GM19023 (cell line): ENCODE results near the gene CROCC.
A peak's percentile ranks its signal among the peaks of the same experiment; 100 is the strongest.

Experiments used
- ATAC-seq: cut with Tn5 transposase; IDR thresholded peaks from one replicate; pipeline ENCODE4 v1.9.1; 2021; ENCODE audit warnings: mild to moderate bottlenecking, moderate library complexity; ENCODE audit not compliant: unreplicated experiment

Gene CROCC

DNA sequence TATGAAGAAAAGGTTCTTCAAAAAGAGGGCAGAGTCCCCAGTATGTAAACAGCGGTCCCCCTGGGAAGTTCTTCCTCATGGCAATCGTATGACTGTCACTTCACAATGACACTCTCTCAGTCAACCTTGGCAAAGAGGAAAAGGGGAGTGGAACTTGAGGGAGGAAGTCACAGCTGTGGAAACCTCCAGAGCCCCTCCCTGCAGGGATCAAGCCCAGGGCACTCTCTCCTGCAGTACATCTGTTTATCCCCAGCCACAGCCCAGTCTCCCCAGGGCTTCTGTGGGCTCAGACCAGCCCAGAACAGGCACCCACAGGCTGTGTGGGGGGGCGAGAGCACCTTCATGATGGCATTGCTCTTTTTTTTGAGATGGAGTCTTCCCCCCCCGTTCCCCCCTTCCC, 88.0 kb downstream of the CROCC start:
- ATAC-seq: no peak

DNA sequence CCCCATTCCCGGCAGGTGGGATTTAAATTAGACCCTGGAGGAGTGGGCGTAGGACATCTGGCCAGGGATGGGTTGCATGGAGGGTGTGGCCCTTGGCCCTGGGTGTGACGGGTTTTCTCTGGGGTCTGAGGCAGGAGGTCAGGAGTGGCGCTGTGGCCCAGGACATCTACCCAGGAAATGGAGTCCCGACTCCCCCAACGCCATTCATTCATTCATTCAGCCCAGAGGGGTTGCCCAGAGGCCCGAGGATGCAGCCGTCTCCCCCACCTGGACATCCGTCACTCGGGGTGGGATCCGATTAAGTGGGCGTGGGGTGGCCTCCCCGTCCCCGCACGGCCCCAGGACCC, 89.3 kb downstream of the CROCC start:
- no peak for ATAC-seq

DNA sequence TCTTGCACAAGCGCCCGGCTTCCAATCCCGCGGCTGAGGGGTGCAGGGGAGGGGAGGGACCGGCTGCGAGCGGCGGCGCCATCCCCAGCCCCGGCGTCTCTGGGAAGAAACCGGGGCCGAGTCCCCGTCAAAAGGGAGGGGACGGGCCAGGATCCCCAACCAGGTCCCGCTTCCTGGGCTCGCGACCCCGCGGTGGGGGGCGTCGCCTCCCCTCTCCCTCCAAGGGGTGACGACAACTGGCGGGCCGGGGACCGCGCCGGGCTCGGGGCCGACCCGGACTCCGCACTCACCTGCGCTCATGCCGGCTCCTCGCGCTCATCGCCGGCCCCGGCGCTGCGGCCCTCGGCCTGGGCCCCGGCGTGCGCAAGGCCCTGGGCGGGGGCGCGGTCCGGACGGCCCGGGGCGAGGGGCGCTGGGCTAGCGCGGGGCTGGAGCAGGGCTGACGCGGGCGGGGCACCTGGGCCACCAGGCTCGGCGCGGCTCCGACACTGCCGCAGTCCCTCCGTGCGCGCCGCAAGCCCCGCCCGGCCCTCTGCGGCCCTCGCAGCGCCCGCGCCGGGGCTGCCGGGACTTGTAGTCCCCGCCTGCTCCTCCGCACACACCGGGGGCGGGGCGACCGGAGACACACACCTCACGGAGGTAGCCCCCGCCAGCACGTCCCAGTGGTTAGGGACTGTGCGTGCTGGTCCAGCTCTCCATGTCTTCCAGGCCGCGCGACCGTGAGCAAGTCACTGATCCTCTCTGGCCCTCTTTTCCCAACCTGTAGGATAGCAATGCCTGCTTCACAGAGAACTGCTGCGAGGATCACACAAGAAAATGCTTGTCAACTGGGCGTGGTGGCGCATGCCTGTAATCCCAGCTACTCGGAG, 89.9 kb downstream of the CROCC start, which contains the start of gene ATP13A2:
ATP13A2 (minus strand) TSS at position 490 of the 869 bp plus-strand sequence; CDS start at position 300, 190 bp downstream.
- ATAC-seq: peak; percentile 89

- no peak for ATAC-seq
Measured at GRCh38 chr1:17012775-17013490, 91.2 kb downstream of the CROCC start.

GRCh38 chr1:17013491-17014320, 92.0 kb downstream of the CROCC start:
- ATAC-seq: no peak

GRCh38 chr1:17014671-17015567, 93.2 kb downstream of the CROCC start:
- no peak for ATAC-seq

DNA sequence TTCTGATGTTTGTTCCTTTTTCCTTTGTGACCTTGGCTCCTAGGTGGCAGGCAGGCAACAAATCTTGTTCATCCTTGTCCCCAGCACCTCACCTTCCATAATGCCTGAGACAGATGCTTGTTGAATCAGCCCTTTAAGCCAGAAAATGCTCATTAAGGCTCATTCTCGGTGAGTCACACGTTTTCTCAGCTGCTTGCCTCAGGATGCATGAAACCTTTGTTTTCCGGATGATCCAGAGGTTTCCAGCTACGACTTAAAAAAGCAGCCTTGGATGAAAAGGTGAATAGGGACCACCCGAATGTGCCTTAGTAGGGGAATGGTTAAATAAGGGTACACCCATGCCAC, 94.6 kb downstream of the CROCC start:
- ATAC-seq: no peak

GRCh38 chr1:17017435-17017834, 95.7 kb downstream of the CROCC start:
- no peak for ATAC-seq

- ATAC-seq: no peak
Measured at GRCh38 chr1:17018849-17019248, 97.1 kb downstream of the CROCC start.

DNA sequence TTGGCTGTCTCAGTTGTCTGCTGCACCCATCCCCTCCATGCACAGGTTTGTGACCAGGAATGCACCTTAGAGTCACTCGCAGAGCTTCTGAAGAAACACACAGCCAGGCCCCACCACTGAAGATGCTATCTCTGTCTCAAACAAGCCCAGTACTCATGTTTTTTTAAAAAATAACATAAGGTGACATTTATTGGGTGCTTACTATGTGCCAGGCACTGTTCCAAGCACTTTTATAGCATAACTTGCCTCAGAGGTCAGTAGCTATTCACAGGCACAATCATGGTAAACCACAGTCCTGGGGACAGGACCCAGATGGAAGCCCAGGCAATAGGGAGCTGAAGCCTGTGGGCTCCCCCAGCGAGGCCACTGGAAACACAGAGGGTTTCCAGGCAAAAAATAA, 98.8 kb downstream of the CROCC start:
- ATAC-seq: no peak

DNA sequence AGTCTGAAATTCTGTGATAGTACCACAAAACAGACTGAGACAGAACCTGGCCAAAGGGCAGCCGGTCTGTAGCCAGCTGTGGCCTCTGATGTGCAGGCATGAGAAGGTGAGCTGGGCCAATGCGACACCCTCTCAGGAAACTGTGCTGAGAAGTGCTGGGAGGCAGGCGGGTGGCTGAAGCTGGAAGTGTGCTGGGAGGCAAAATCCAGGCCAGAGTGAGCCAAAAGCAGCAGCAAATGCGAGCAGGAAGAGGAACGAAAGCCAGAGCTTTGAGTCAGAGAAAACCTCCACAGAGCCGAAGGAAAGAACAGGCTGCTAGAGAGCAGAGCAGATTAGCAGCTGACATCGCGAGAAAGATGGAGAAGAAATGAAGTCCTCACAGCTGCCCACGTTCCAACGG, 100.2 kb downstream of the CROCC start:
- ATAC-seq: no peak
